H1 (cell line): Measurements from ENCODE around the gene CD8B2. TPM values are rescaled to one million over a fixed set of nuclear protein-coding genes. Genes with fewer than 3 reads are reported as not detected.

ENCODE experiments used
- CHD7 ChIP-seq: fragments of 300-600 bp; sonication (generic); IDR thresholded peaks from 2 replicates; pipeline ENCODE4 v1.7.1; 2012; ENCODE audit warnings: low read length, moderate library complexity, mild to moderate bottlenecking, inconsistent platforms; ENCODE audit not compliant: insufficient replicate concordance
- E2F6 ChIP-seq: IDR thresholded peaks from 2 replicates; pipeline ENCODE4 v1.6.1; 2012; ENCODE audit warnings: inconsistent platforms
- POLR2A ChIP-seq, 2 experiments: IDR thresholded peaks; 1 replicate in 1 of 2; 2 replicates in 1 of 2; pipeline ENCODE4 v1.6.1; 2011; ENCODE audit warnings: low read depth in 2 of 2, low read length in 2 of 2, mild to moderate bottlenecking in 2 of 2; ENCODE audit errors: control extremely low read depth in 1 of 2
- SIRT6 ChIP-seq: IDR thresholded peaks from one replicate; pipeline ENCODE4 v1.7.1; 2012; ENCODE audit warnings: low read length, inconsistent platforms
- TEAD4 ChIP-seq: IDR thresholded peaks from 2 replicates; pipeline ENCODE4 v1.6.1; 2012; ENCODE audit warnings: low read depth, low read length, inconsistent platforms, mixed read lengths
- polyA plus RNA-seq, 7 experiments: library from polyadenylated mRNA; depleted of rRNA in 3 of 7; stranded (reverse) in 5 of 7; unstranded in 2 of 7; fragments of >200 nt in 5 of 7; fragments of 200-250 nt in 2 of 7; gene quantifications; 1 replicate in 5 of 7; 2 replicates in 1 of 7; 4 replicates in 1 of 7; pipeline versions ENCODE4 v1.2.1 to v1.2.3, GENCODE V29; 2011 to 2013; ENCODE audit warnings: missing spikeins in 2 of 7, mixed read lengths in 2 of 7
- total RNA-seq: library from RNA; stranded (reverse); fragmentation: NEBNext Ultra II Directional; extraction: Animal tissue kit (Norgen Biotek cat#: 25700); gene quantifications from 2 replicates; pipeline ENCODE4 v1.2.1, GENCODE V29; 2021

CD8B2 gene
- total and polyA plus RNA-seq, 2 of the 8 experiments (the other 6 are each of a cell fraction or from before 2014, with no cell fraction given): 0.03 TPM; not detected in 1

- no peak for TF ChIP-seq CHD7
- no peak for TF ChIP-seq POLR2A (IDR thresholded peaks at IDR 0.05; ENCODE audit: control extremely low read depth in 1 of 2, low read depth in 2 of 2, low read length in 2 of 2)
- TF ChIP-seq E2F6: no peak
- no peak for TF ChIP-seq TEAD4
- no peak for TF ChIP-seq SIRT6
Observed at GRCh38 chr2:106553321-106553720, 66.2 kb downstream of the CD8B2 start (continued).
